Kidney (tissue), 14 donors: ENCODE results near the gene MEF2C. TPM values are rescaled to one million over a fixed set of nuclear protein-coding genes. Genes with fewer than 3 reads are reported as not detected.

Source experiments
- DNase-seq, 5 donors: peaks; one replicate each; pipeline ENCODE4 v3.0.0-alpha.2; 2013 to 2020
- FAIRE-seq: peaks from 2 replicates; lab custom pipeline; 2012; peaks lifted over from hg19 to GRCh38; lab: Jason Lieb, UNC
- H3K27ac ChIP-seq, 2 donors: one replicate each; pipeline ENCODE4 v1.7.0; 2013; ENCODE audit warnings: low read depth in 2 of 2, low read length in 2 of 2, inconsistent platforms in 1 of 2
- H3K27me3 ChIP-seq: one replicate; pipeline ENCODE4 v1.7.1; 2013; ENCODE audit warnings: low read length, inconsistent platforms; ENCODE audit not compliant: control insufficient read depth, insufficient read depth
- H3K36me3 ChIP-seq, 3 donors: one replicate each; pipeline versions ENCODE4 v1.7.0 to v1.7.1; 2013; ENCODE audit warnings: low read length in 3 of 3, control low read depth in 1 of 3, inconsistent platforms in 1 of 3; ENCODE audit not compliant: insufficient read depth in 3 of 3, control insufficient read depth in 2 of 3
- H3K4me1 ChIP-seq, 3 donors: one replicate each; pipeline versions ENCODE4 v1.7.0 to v1.7.1; 2013; ENCODE audit warnings: low read length in 3 of 3, inconsistent platforms in 1 of 3, low read depth in 1 of 3; ENCODE audit not compliant: control insufficient read depth in 2 of 3, insufficient read depth in 2 of 3
- H3K4me3 ChIP-seq, 3 donors: one replicate each; pipeline versions ENCODE4 v1.7.0 to v1.8.1; 2013; ENCODE audit warnings: low read length in 3 of 3, control low read depth in 1 of 3, inconsistent platforms in 1 of 3
- H3K9ac ChIP-seq, 3 donors: one replicate each; pipeline versions ENCODE4 v1.7.0 to v1.7.1; 2013; ENCODE audit warnings: low read length in 3 of 3, control low read depth in 1 of 3, inconsistent platforms in 1 of 3
- H3K9me3 ChIP-seq, 3 donors: one replicate each; pipeline versions ENCODE4 v1.7.0 to v1.7.1; 2013; ENCODE audit warnings: low read length in 3 of 3, control low read depth in 1 of 3, inconsistent platforms in 1 of 3; ENCODE audit not compliant: control insufficient read depth in 2 of 3, insufficient read depth in 1 of 3
- CTCF ChIP-seq: IDR thresholded peaks from 3 replicates; pipeline ENCODE4 v1.5.1; 2012; ENCODE audit warnings: mild to moderate bottlenecking, moderate library complexity, borderline replicate concordance; ENCODE audit not compliant: insufficient read depth; ENCODE audit errors: extremely low read depth
- intact Hi-C: fragments of 100-400 bp; cut with DNase I; formaldehyde crosslinking; loops from one replicate; pipeline ENCODE4 v1.11.1; 2022
- polyA plus RNA-seq: library from polyadenylated mRNA; stranded (reverse); fragments of 350-450 nt; fragmentation: Illumina TruSeq; extraction: RNeasy Lipid Tissue Mini Kit (QIAGEN cat#74804); gene quantifications from one replicate; pipeline ENCODE4 v1.2.3, GENCODE V29; 2014; ENCODE audit warnings: low read depth, low replicate concordance; ENCODE audit not compliant: insufficient read depth
- total RNA-seq: library from RNA; stranded (reverse); fragmentation: NEBNext Ultra II Directional; extraction: Animal tissue kit (Norgen Biotek cat#: 25700); gene quantifications from one replicate; pipeline ENCODE4 v1.2.1, GENCODE V29; 2021
- donor health status: control.
- donor health status: control.
- donor health status: control.
- donor health status: control.
- donor health status: control.
- donor health status: DM: yes; HTN: yes; CAD: no.
- donor health status: Normal renal cell carcinoma (clear cell type).

Gene MEF2C
- total and polyA plus RNA-seq, 2 donors from 2014 or later, result 5.3 to 75.4 TPM

GRCh38 chr5:88854769-88855168, 28.2 kb downstream of the MEF2C start:
- Histone ChIP-seq H3K4me1 (no peaks in the 10 kb centered on the region), H3K27me3 (no peaks in the 10 kb centered on the region), H3K4me3 (no peak overlapping the region), H3K9me3 (peaks cover 0 to 8% (median 0%) of the 10 kb centered on the region in 3 donors), H3K36me3 (no peaks in the 10 kb centered on the region), H3K27ac (no peak overlapping the region), H3K9ac (no peak overlapping the region)
- TF ChIP-seq CTCF, result no peak
- intact Hi-C loops, result no loop called here
- FAIRE-seq, result no peak
- DNase-seq, result no peak

GRCh38 chr5:88847420-88847819, 35.6 kb downstream of the MEF2C start:
- no peak for TF ChIP-seq CTCF
- FAIRE-seq, result no peak

GRCh38 chr5:88846434-88846833, 36.5 kb downstream of the MEF2C start:
- H3K9ac ChIP-seq, result no peak overlapping the region
- no peak overlapping the region for H3K27ac ChIP-seq
- FAIRE-seq (no peak), DNase-seq (no peak)
- no peaks in the 10 kb centered on the region for H3K36me3 ChIP-seq
- no peak overlapping the region for H3K4me3 ChIP-seq
- TF ChIP-seq CTCF, result no peak
- H3K27me3 ChIP-seq, result no peaks in the 10 kb centered on the region
- no peaks in the 10 kb centered on the region for H3K9me3 ChIP-seq
- intact Hi-C loops, result no loop called here
- no peaks in the 10 kb centered on the region for H3K4me1 ChIP-seq

More at GRCh38 chr5:88847420-88847819, 35.6 kb downstream of the MEF2C start:
- no peaks in the 10 kb centered on the region for H3K27me3 ChIP-seq
- H3K9me3 ChIP-seq, result no peaks in the 10 kb centered on the region
- intact Hi-C loops, result no loop called here
- H3K4me1 ChIP-seq, result no peaks in the 10 kb centered on the region
- no peaks in the 10 kb centered on the region for H3K36me3 ChIP-seq
- no peak overlapping the region for H3K9ac ChIP-seq
- DNase-seq, result no peak
- H3K4me3 ChIP-seq, result no peak overlapping the region
- H3K27ac ChIP-seq, result no peak overlapping the region

- intact Hi-C loops, result no loop called here
- DNase-seq (no peak), FAIRE-seq (no peak)
- no peaks in the 10 kb centered on the region for H3K9me3 ChIP-seq
- no peaks in the 10 kb centered on the region for H3K36me3 ChIP-seq
- no peaks in the 10 kb centered on the region for H3K27me3 ChIP-seq
- no peak for TF ChIP-seq CTCF
- H3K4me1 ChIP-seq, result no peaks in the 10 kb centered on the region
- H3K27ac ChIP-seq, result no peak overlapping the region
- no peak overlapping the region for H3K4me3 ChIP-seq
- H3K9ac ChIP-seq, result no peak overlapping the region
Measured at GRCh38 chr5:88845081-88845697, 37.8 kb downstream of the MEF2C start.
